NOMO-1 (cell line): ENCODE results near the gene DEFB129.
"Not testable (repeated sequence)": the region's sequence is repeated elsewhere in the genome, so short reads cannot be mapped to it uniquely, and the experiment has no call there.

Experiments
- DNase-seq, 2 experiments: peaks; one replicate each; lab custom pipeline; 2025; ENCODE audit not compliant: unreplicated experiment in 2 of 2; lab: John Stamatoyannopoulos, UW

Gene DEFB129

GRCh38 chr20:226958-227357 is at the start of gene DEFB129:
DEFB129 (plus strand) TSS chr20:227258; CDS start chr20:227289, 31 bp downstream.
- no peak for DNase-seq

- DNase-seq, result no peak
These were observed 42.8 kb upstream of the DEFB129 start for GRCh38 chr20:184288-184687.

- DNase-seq, result no peak
These were observed 39.3 kb upstream of the DEFB129 start for GRCh38 chr20:187733-188132.

GRCh38 chr20:189611-190010 is 37.4 kb upstream of the DEFB129 start, which contains the start of gene DEFB128:
DEFB128 (minus strand) TSS chr20:189711; CDS start chr20:189623, 88 bp downstream.
- DNase-seq, result no peak

GRCh38 chr20:198225-198624 is 28.8 kb upstream of the DEFB129 start:
- no peak for DNase-seq

GRCh38 chr20:199996-200395 is 27.1 kb upstream of the DEFB129 start:
- DNase-seq, result no peak

- DNase-seq, result not testable (repeated sequence)
These were observed 23.4 kb upstream of the DEFB129 start for GRCh38 chr20:203630-204029.

- peak in 1 of 2 experiments; percentile 74 for DNase-seq
These were observed 18.0 kb upstream of the DEFB129 start for GRCh38 chr20:208942-209566.

- DNase-seq, result no peak
These were observed 16.1 kb upstream of the DEFB129 start for GRCh38 chr20:210809-211502.

GRCh38 chr20:214383-214782 is 12.7 kb upstream of the DEFB129 start:
- DNase-seq, result no peak

- no peak for DNase-seq
These were observed 11.3 kb upstream of the DEFB129 start for GRCh38 chr20:215796-216195.

- DNase-seq, result no peak
These were observed 9.8 kb upstream of the DEFB129 start for GRCh38 chr20:217266-217665.

- peak in 1 of 2 experiments; percentile 3 for DNase-seq
These were observed 7.6 kb upstream of the DEFB129 start for GRCh38 chr20:219290-220115.

GRCh38 chr20:221258-221830 is 5.7 kb upstream of the DEFB129 start:
- no peak for DNase-seq

- not testable (repeated sequence) for DNase-seq
These were observed 1.2 kb upstream of the DEFB129 start for GRCh38 chr20:225879-226278.

GRCh38 chr20:227439-228105 is 514 bp downstream of the DEFB129 start:
- peak; percentile 34 to 68 for DNase-seq

GRCh38 chr20:235891-236290 is 8.8 kb downstream of the DEFB129 start:
- DNase-seq, result no peak

- DNase-seq, result peak; percentile 54 to 60
These were observed 10.4 kb downstream of the DEFB129 start for GRCh38 chr20:237489-237888.

GRCh38 chr20:237929-238328 is 10.9 kb downstream of the DEFB129 start:
- DNase-seq, result peak; percentile 22 to 74

GRCh38 chr20:242905-243304 is 15.8 kb downstream of the DEFB129 start:
- DNase-seq, result no peak

- no peak for DNase-seq
These were observed 24.3 kb downstream of the DEFB129 start for GRCh38 chr20:251354-251753.
